PC-3 (cell line): ENCODE results near the gene CCBE1.

Experiments used
- CTCF ChIP-seq: fragments of 300-600 bp; sonication (generic); conservative IDR thresholded peaks from 2 replicates; pipeline ENCODE4 v1.5.1; 2017; ENCODE audit warnings: antibody characterized with exemption, low read depth, mild to moderate bottlenecking, low read length
- EZH2 ChIP-seq: fragments of 300-600 bp; sonication (generic); IDR thresholded peaks from one replicate; pipeline ENCODE4 v1.6.1; 2017; ENCODE audit warnings: antibody characterized with exemption, mild to moderate bottlenecking, low read length; ENCODE audit not compliant: unreplicated experiment

GRCh38 chr18:59639821-59640220, 57.4 kb downstream of the CCBE1 start:
- no peak for TF ChIP-seq CTCF
- TF ChIP-seq EZH2 = no peak
